Measurements from ENCODE around the gene SH3TC1.

DNA sequence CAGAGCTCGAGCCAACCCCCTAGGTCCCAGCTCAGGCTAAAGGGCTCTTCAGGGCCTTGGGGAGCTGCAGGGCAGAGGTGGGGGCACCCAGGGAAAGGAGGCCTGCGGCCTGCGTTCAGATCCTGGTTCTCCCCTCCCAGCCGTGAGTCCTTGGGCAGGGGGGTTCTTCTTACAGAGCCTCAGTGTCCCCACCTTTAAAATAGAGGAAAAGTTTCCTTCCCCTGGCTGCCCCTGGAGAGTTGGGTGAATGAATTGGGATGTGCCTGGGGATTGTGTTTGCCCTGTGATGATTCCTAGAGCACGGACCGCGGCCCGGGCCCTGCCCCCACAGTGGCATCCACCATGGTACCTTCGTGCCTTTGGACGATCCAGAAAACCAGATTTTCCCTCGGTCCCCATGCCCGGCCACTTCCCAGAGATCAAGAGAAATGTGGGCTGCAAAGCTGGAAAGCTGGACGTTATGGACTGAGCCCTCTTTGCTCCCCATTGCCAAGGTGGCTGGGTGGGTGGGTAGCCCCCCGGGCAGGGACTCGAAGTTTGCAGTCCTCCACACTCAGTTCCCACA is 81.9 kb downstream of the SH3TC1 start:
- TF ChIP-seq EZH2phosphoT487 (IDR thresholded peaks at IDR 0.05; ENCODE audit: borderline replicate concordance, low read length) = no peak
- TF ChIP-seq, protein P1, sequence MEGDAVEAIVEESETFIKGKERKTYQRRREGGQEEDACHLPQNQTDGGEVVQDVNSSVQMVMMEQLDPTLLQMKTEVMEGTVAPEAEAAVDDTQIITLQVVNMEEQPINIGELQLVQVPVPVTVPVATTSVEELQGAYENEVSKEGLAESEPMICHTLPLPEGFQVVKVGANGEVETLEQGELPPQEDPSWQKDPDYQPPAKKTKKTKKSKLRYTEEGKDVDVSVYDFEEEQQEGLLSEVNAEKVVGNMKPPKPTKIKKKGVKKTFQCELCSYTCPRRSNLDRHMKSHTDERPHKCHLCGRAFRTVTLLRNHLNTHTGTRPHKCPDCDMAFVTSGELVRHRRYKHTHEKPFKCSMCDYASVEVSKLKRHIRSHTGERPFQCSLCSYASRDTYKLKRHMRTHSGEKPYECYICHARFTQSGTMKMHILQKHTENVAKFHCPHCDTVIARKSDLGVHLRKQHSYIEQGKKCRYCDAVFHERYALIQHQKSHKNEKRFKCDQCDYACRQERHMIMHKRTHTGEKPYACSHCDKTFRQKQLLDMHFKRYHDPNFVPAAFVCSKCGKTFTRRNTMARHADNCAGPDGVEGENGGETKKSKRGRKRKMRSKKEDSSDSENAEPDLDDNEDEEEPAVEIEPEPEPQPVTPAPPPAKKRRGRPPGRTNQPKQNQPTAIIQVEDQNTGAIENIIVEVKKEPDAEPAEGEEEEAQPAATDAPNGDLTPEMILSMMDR (IDR thresholded peaks at IDR 0.05; ENCODE audit: low read depth, low read length, poor library complexity, severe bottlenecking) = no peak
